SK-N-SH treated with all-trans-retinoic acid at 6 μM for 48 hours (cell line): ENCODE data around the gene TSHZ2.

Experiments
- ATAC-seq: fragments of 200-7000 bp; cut with Tn5 transposase; 3 replicates; pipeline ENCODE4 v1.9.1; 2020; ENCODE audit warnings: mild to moderate bottlenecking, moderate library complexity
- ARNTL ChIP-seq: fragments of 450-650 bp; formaldehyde crosslinking; IDR thresholded peaks from 2 replicates; pipeline ENCODE4 v1.5.0; 2020; ENCODE audit warnings: low read depth, mild to moderate bottlenecking, moderate library complexity, borderline replicate concordance
- BACH2 ChIP-seq: fragments of 250-450 bp; sonication (Bioruptor Pico); IDR thresholded peaks from 2 replicates; pipeline ENCODE4 v1.9.0; 2021; ENCODE audit warnings: mild to moderate bottlenecking, borderline replicate concordance
- CSDC2 ChIP-seq: fragments of 250-450 bp; sonication (Bioruptor Pico); IDR thresholded peaks from 2 replicates; pipeline ENCODE4 v1.5.0; 2020; ENCODE audit warnings: mild to moderate bottlenecking, moderate library complexity
- ESRRG ChIP-seq: fragments of 250-450 bp; sonication (Bioruptor Pico); IDR thresholded peaks from 2 replicates; pipeline ENCODE4 v1.6.1; 2021; ENCODE audit warnings: mild to moderate bottlenecking
- GLIS3 ChIP-seq: fragments of 250-450 bp; sonication (Bioruptor Pico); IDR thresholded peaks from 2 replicates; pipeline ENCODE4 v1.5.0; 2020; ENCODE audit warnings: mild to moderate bottlenecking, moderate library complexity
- ISL1 ChIP-seq: fragments of 250-450 bp; sonication (Bioruptor Pico); IDR thresholded peaks from 2 replicates; pipeline ENCODE4 v2.1.2; 2022; ENCODE audit warnings: mild to moderate bottlenecking, moderate library complexity
- OSR1 ChIP-seq: fragments of 250-450 bp; sonication (Bioruptor Pico); IDR thresholded peaks from 2 replicates; pipeline ENCODE4 v1.8.0; 2022; ENCODE audit warnings: moderate library complexity, mild to moderate bottlenecking, inconsistent platforms
- PPARA ChIP-seq: fragments of 250-450 bp; sonication (Bioruptor Pico); IDR thresholded peaks from 2 replicates; pipeline ENCODE4 v1.5.0; 2020; ENCODE audit warnings: mild to moderate bottlenecking, borderline replicate concordance
- RARB ChIP-seq: fragments of 250-450 bp; sonication (Bioruptor Pico); IDR thresholded peaks from 2 replicates; pipeline ENCODE4 v1.8.0; 2021; ENCODE audit warnings: mild to moderate bottlenecking, moderate library complexity
- SNAI2 ChIP-seq: fragments of 250-450 bp; sonication (Bioruptor Pico); IDR thresholded peaks from 2 replicates; pipeline ENCODE4 v1.5.0; 2020; ENCODE audit warnings: mild to moderate bottlenecking, moderate library complexity
- TCF4 ChIP-seq: fragments of 250-450 bp; sonication (Bioruptor Pico); IDR thresholded peaks from 2 replicates; pipeline ENCODE4 v1.8.0; 2021; ENCODE audit warnings: mild to moderate bottlenecking, moderate library complexity, borderline replicate concordance
- TOX ChIP-seq: fragments of 250-450 bp; sonication (Bioruptor Pico); IDR thresholded peaks from 2 replicates; pipeline ENCODE4 v1.8.0; 2021; ENCODE audit warnings: mild to moderate bottlenecking, moderate library complexity, borderline replicate concordance
- ZC3H10 ChIP-seq: fragments of 250-450 bp; sonication (Bioruptor Pico); IDR thresholded peaks from 2 replicates; pipeline ENCODE4 v1.5.1; 2021; ENCODE audit warnings: mild to moderate bottlenecking, moderate library complexity
- ZFP3 ChIP-seq: fragments of 250-450 bp; sonication (Bioruptor Pico); IDR thresholded peaks from 2 replicates; pipeline ENCODE4 v1.5.0; 2020; ENCODE audit warnings: mild to moderate bottlenecking, moderate library complexity
- ZFP30 ChIP-seq: fragments of 450-650 bp; formaldehyde crosslinking; IDR thresholded peaks from 2 replicates; pipeline ENCODE4 v1.5.0; 2022; ENCODE audit warnings: mild to moderate bottlenecking, moderate library complexity
- ZNF565 ChIP-seq: fragments of 450-650 bp; formaldehyde crosslinking; conservative IDR thresholded peaks from 2 replicates; pipeline ENCODE4 v1.5.0; 2020; ENCODE audit warnings: low read depth, mild to moderate bottlenecking, moderate library complexity
- ZNF70 ChIP-seq: fragments of 450-650 bp; formaldehyde crosslinking; IDR thresholded peaks from 2 replicates; pipeline ENCODE4 v1.5.0; 2020; ENCODE audit warnings: mild to moderate bottlenecking, moderate library complexity
- ZNF8 ChIP-seq: fragments of 450-650 bp; formaldehyde crosslinking; IDR thresholded peaks from 2 replicates; pipeline ENCODE4 v1.5.0; 2020; ENCODE audit warnings: mild to moderate bottlenecking, moderate library complexity
- TF ChIP-seq, protein P1 (sequence below): fragments of 250-450 bp; sonication (Bioruptor Pico); IDR thresholded peaks from 2 replicates; pipeline ENCODE4 v1.5.1; 2021; ENCODE audit warnings: mild to moderate bottlenecking, moderate library complexity
- TF ChIP-seq, protein P2 (sequence below): fragments of 250-450 bp; sonication (Bioruptor Pico); IDR thresholded peaks from 2 replicates; pipeline ENCODE4 v1.5.0; 2020; ENCODE audit warnings: mild to moderate bottlenecking, moderate library complexity
- TF ChIP-seq, protein P3 (sequence below): fragments of 250-450 bp; sonication (Bioruptor Pico); IDR thresholded peaks from 2 replicates; pipeline ENCODE4 v1.5.1; 2020; ENCODE audit warnings: low read depth, mild to moderate bottlenecking, moderate library complexity
- TF ChIP-seq, protein P4 (sequence below): fragments of 250-450 bp; sonication (Bioruptor Pico); IDR thresholded peaks from 2 replicates; pipeline ENCODE4 v1.8.0; 2021; ENCODE audit warnings: low read depth, mild to moderate bottlenecking, moderate library complexity, borderline replicate concordance

The TSHZ2 gene

DNA sequence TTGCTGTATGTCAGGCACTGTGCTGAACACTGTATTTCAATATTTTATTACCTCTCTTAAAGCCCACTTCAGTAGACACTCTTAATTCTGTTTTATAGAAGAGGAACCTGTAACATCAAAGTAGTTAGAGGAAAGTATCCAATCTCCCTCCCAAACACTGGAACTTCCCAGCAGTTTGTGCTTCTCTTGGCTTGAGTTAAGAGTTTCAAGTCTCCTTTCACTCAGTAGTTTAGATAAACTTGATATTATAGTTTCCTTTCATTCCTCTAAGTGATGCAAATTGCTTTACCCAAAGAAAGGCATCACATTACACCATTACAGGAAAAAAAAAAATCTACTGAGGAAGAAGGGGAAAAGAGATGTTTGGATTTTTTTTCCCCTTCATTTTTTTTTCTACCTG is 164.3 kb downstream of the TSHZ2 start:
- TF ChIP-seq, protein P1, sequence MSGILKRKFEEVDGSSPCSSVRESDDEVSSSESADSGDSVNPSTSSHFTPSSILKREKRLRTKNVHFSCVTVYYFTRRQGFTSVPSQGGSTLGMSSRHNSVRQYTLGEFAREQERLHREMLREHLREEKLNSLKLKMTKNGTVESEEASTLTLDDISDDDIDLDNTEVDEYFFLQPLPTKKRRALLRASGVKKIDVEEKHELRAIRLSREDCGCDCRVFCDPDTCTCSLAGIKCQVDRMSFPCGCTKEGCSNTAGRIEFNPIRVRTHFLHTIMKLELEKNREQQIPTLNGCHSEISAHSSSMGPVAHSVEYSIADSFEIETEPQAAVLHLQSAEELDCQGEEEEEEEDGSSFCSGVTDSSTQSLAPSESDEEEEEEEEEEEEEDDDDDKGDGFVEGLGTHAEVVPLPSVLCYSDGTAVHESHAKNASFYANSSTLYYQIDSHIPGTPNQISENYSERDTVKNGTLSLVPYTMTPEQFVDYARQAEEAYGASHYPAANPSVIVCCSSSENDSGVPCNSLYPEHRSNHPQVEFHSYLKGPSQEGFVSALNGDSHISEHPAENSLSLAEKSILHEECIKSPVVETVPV (CRISPR knock-in tag), result no peak
- TF ChIP-seq ZFP30 (no peak), ZNF565 (no peak), OSR1 (no peak), BACH2 (CRISPR knock-in tag) (no peak), TOX (CRISPR knock-in tag) (no peak), ZFP3 (CRISPR knock-in tag) (no peak), RARB (CRISPR knock-in tag) (no peak), PPARA (CRISPR knock-in tag) (no peak), CSDC2 (CRISPR knock-in tag) (no peak), ESRRG (CRISPR knock-in tag) (no peak), GLIS3 (no peak), ISL1 (CRISPR knock-in tag) (no peak)
- TF ChIP-seq, protein P2, sequence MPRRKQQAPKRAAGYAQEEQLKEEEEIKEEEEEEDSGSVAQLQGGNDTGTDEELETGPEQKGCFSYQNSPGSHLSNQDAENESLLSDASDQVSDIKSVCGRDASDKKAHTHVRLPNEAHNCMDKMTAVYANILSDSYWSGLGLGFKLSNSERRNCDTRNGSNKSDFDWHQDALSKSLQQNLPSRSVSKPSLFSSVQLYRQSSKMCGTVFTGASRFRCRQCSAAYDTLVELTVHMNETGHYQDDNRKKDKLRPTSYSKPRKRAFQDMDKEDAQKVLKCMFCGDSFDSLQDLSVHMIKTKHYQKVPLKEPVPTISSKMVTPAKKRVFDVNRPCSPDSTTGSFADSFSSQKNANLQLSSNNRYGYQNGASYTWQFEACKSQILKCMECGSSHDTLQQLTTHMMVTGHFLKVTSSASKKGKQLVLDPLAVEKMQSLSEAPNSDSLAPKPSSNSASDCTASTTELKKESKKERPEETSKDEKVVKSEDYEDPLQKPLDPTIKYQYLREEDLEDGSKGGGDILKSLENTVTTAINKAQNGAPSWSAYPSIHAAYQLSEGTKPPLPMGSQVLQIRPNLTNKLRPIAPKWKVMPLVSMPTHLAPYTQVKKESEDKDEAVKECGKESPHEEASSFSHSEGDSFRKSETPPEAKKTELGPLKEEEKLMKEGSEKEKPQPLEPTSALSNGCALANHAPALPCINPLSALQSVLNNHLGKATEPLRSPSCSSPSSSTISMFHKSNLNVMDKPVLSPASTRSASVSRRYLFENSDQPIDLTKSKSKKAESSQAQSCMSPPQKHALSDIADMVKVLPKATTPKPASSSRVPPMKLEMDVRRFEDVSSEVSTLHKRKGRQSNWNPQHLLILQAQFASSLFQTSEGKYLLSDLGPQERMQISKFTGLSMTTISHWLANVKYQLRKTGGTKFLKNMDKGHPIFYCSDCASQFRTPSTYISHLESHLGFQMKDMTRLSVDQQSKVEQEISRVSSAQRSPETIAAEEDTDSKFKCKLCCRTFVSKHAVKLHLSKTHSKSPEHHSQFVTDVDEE (CRISPR knock-in tag), result no peak
- TF ChIP-seq, protein P3, sequence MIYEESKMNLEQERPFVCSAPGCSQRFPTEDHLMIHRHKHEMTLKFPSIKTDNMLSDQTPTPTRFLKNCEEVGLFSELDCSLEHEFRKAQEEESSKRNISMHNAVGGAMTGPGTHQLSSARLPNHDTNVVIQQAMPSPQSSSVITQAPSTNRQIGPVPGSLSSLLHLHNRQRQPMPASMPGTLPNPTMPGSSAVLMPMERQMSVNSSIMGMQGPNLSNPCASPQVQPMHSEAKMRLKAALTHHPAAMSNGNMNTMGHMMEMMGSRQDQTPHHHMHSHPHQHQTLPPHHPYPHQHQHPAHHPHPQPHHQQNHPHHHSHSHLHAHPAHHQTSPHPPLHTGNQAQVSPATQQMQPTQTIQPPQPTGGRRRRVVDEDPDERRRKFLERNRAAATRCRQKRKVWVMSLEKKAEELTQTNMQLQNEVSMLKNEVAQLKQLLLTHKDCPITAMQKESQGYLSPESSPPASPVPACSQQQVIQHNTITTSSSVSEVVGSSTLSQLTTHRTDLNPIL (CRISPR knock-in tag), result no peak
- TF ChIP-seq, protein P4, sequence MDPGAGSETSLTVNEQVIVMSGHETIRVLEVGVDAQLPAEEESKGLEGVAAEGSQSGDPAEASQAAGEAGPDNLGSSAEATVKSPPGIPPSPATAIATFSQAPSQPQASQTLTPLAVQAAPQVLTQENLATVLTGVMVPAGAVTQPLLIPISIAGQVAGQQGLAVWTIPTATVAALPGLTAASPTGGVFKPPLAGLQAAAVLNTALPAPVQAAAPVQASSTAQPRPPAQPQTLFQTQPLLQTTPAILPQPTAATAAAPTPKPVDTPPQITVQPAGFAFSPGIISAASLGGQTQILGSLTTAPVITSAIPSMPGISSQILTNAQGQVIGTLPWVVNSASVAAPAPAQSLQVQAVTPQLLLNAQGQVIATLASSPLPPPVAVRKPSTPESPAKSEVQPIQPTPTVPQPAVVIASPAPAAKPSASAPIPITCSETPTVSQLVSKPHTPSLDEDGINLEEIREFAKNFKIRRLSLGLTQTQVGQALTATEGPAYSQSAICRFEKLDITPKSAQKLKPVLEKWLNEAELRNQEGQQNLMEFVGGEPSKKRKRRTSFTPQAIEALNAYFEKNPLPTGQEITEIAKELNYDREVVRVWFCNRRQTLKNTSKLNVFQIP (CRISPR knock-in tag), result no peak
- ATAC-seq, result no peak

DNA sequence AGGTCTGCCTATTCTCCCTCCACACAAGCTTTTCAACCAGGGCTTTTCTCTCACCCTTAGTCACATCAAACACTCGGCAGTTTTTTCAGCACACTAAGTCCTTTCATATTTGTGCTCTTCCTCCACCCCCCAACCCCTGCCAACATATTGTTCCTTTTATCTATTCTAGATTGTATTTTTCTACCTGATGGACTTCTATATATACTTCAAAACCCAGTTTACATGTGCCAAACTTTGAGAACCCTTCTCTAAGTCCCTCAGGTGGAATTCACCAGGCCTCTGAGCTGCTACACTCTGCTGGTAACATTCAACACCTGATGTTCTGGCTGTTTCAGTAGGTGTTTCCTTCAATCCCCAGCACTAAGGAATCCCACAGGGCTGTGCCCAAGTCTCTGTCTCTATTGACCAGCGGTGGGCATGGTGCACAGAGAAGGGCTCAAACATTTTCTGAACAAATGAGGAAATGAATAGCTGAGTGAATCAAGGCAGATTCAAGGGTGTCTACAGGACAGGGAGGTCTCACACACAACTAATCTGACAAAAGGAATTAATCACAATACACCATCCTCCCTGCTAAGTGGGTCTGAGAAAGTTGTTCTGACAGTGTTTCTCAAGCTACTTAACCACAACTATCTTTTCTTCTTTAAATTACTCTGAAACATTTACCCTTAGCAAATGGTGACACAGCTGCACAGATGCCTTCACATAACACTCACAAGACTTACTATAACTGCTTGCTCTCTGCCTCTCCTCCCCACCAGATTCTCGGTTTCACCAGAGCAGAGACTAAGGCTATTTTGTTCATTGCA is 166.5 kb downstream of the TSHZ2 start:
- no peak for ATAC-seq
- TF ChIP-seq ZFP3 (CRISPR knock-in tag), result peak; percentile 95
- no peak for TF ChIP-seq ARNTL (CRISPR knock-in tag)
- TF ChIP-seq ZNF8 (CRISPR knock-in tag), result no peak
- TF ChIP-seq TOX (CRISPR knock-in tag), result no peak
- no peak for TF ChIP-seq BACH2 (CRISPR knock-in tag)

DNA sequence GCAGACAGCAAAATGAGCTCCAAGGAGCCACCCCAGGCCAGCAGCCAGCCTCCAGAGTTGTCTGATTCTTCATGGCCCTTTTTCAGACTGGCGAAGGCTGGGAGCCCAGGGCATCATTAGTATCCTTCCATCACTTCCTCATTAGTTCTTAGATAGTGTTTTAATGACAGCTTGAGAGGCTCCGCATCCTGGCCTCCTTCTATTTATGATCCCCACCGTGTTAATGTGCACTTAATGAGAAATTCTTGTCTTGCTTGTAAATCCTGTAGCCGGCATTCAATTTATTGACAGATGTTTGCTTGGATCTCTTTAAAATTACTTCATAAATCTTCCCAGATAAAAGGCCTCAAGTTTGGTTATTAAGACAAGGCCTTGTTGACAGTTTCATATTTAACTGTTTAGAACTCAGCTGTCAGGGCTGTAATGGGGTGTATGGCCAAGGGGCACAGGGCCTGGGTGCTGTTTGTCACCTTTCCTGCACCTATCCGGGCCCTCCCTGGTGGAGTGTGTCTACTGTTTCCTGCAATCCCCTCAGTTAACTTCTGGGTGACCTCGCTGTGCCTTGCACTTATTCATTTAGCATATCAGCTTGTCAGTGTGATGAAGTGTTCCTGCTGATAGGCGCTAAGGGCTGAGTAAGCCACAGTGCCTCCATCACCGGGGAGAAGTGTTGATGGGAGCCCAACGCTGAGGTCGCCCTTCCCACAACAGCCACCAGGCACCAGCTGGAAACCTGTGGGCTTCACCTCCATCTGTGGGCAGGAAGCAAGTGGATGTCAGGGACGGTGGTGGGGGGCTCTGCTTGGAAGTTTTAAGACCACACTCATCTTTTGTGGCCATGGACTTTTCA is 169.3 kb downstream of the TSHZ2 start:
- no peak for ATAC-seq
- TF ChIP-seq, protein P1 (CRISPR knock-in tag), result no peak
- TF ChIP-seq ZNF70 (CRISPR knock-in tag), result no peak
- no peak for TF ChIP-seq SNAI2 (CRISPR knock-in tag)
- no peak for TF ChIP-seq TCF4 (CRISPR knock-in tag)
- TF ChIP-seq ZC3H10 (CRISPR knock-in tag), result no peak
- no peak for TF ChIP-seq OSR1
- TF ChIP-seq RARB (CRISPR knock-in tag), result no peak
- TF ChIP-seq ZNF565, result no peak
- TF ChIP-seq, protein P4 (CRISPR knock-in tag), result no peak
- no peak for TF ChIP-seq GLIS3
- TF ChIP-seq ARNTL (CRISPR knock-in tag), result no peak
- TF ChIP-seq ZNF8 (CRISPR knock-in tag), result no peak
- no peak for TF ChIP-seq ESRRG (CRISPR knock-in tag)
- TF ChIP-seq, protein P3 (CRISPR knock-in tag), result no peak
- no peak for TF ChIP-seq TOX (CRISPR knock-in tag)
- TF ChIP-seq PPARA (CRISPR knock-in tag), result no peak
- no peak for TF ChIP-seq ZFP30
- TF ChIP-seq BACH2 (CRISPR knock-in tag), result no peak
